ENCODE results near the gene KBTBD12.
"Not testable (repeated sequence)": the region's sequence is repeated elsewhere in the genome, so short reads cannot be mapped to it uniquely, and the experiment has no call there.

Gene KBTBD12

GRCh38 chr3:127909646-127910045 lies 5.4 kb upstream of the KBTBD12 start:
- H3K27me3 ChIP-seq (ENCODE audit: insufficient read depth, low read depth) = no peaks in the 10 kb centered on the region
- H4K20me1 ChIP-seq (ENCODE audit: insufficient read depth) = no peaks in the 10 kb centered on the region
- H2AFZ ChIP-seq (ENCODE audit: low read depth) = no peak overlapping the region
- H3K4me1 ChIP-seq (ENCODE audit: low read depth, poor library complexity, severe bottlenecking) = no peaks in the 10 kb centered on the region
- no peak overlapping the region for H3K4me2 ChIP-seq
- no peaks in the 10 kb centered on the region for H3K79me2 ChIP-seq (ENCODE audit: insufficient read depth, low read depth)
- H3K27ac ChIP-seq = no peak overlapping the region
- H3K9ac ChIP-seq = no peak overlapping the region
- H3K4me3 ChIP-seq (IDR thresholded peaks at IDR 0.05; ENCODE audit: insufficient read depth, low read depth, low read length) = no peak overlapping the region
- TF ChIP-seq, protein P1, sequence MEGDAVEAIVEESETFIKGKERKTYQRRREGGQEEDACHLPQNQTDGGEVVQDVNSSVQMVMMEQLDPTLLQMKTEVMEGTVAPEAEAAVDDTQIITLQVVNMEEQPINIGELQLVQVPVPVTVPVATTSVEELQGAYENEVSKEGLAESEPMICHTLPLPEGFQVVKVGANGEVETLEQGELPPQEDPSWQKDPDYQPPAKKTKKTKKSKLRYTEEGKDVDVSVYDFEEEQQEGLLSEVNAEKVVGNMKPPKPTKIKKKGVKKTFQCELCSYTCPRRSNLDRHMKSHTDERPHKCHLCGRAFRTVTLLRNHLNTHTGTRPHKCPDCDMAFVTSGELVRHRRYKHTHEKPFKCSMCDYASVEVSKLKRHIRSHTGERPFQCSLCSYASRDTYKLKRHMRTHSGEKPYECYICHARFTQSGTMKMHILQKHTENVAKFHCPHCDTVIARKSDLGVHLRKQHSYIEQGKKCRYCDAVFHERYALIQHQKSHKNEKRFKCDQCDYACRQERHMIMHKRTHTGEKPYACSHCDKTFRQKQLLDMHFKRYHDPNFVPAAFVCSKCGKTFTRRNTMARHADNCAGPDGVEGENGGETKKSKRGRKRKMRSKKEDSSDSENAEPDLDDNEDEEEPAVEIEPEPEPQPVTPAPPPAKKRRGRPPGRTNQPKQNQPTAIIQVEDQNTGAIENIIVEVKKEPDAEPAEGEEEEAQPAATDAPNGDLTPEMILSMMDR (conservative IDR thresholded peaks at IDR 0.05; ENCODE audit: low read depth, low read length) = no peak
- H3K36me3 ChIP-seq (ENCODE audit: insufficient read depth) = no peaks in the 10 kb centered on the region

- H3K79me2 ChIP-seq (ENCODE audit: insufficient read depth, low read depth) = no peaks in the 10 kb centered on the region
- H2AFZ ChIP-seq (ENCODE audit: low read depth) = no peak overlapping the region
- H3K4me3 ChIP-seq (IDR thresholded peaks at IDR 0.05; ENCODE audit: insufficient read depth, low read depth, low read length) = no peak overlapping the region
- H4K20me1 ChIP-seq (ENCODE audit: insufficient read depth) = no peaks in the 10 kb centered on the region
- H3K36me3 ChIP-seq (ENCODE audit: insufficient read depth) = no peaks in the 10 kb centered on the region
- H3K27me3 ChIP-seq (ENCODE audit: insufficient read depth, low read depth) = no peaks in the 10 kb centered on the region
- no peak overlapping the region for H3K27ac ChIP-seq
- H3K4me1 ChIP-seq (ENCODE audit: low read depth, poor library complexity, severe bottlenecking) = no peaks in the 10 kb centered on the region
- TF ChIP-seq, protein P1 (conservative IDR thresholded peaks at IDR 0.05; ENCODE audit: low read depth, low read length) = no peak
- H3K4me2 ChIP-seq = no peak overlapping the region
- no peak overlapping the region for H3K9ac ChIP-seq
These were observed 3.6 kb upstream of the KBTBD12 start for GRCh38 chr3:127911421-127911931.

GRCh38 chr3:127913841-127914240 lies 1.2 kb upstream of the KBTBD12 start:
- H3K79me2 ChIP-seq (ENCODE audit: insufficient read depth, low read depth); H3K36me3 ChIP-seq (ENCODE audit: insufficient read depth); H3K27me3 ChIP-seq (ENCODE audit: insufficient read depth, low read depth); H3K9ac ChIP-seq; H3K4me1 ChIP-seq (ENCODE audit: low read depth, poor library complexity, severe bottlenecking); H3K27ac ChIP-seq; H4K20me1 ChIP-seq (ENCODE audit: insufficient read depth); H3K4me3 ChIP-seq (IDR thresholded peaks at IDR 0.05; ENCODE audit: insufficient read depth, low read depth, low read length); H3K4me2 ChIP-seq; H2AFZ ChIP-seq (ENCODE audit: low read depth): not testable (repeated sequence)

GRCh38 chr3:127914584-127914983 lies 448 bp upstream of the KBTBD12 start:
- Histone ChIP-seq H3K4me2 (no peak overlapping the region), H3K27ac (no peak overlapping the region), H3K4me1 (ENCODE audit: low read depth, poor library complexity, severe bottlenecking) (no peaks in the 10 kb centered on the region), H3K4me3 (IDR thresholded peaks at IDR 0.05; ENCODE audit: insufficient read depth, low read depth, low read length) (no peak overlapping the region), H3K36me3 (ENCODE audit: insufficient read depth) (no peaks in the 10 kb centered on the region), H3K79me2 (ENCODE audit: insufficient read depth, low read depth) (no peaks in the 10 kb centered on the region), H3K27me3 (ENCODE audit: insufficient read depth, low read depth) (no peaks in the 10 kb centered on the region), H4K20me1 (ENCODE audit: insufficient read depth) (no peaks in the 10 kb centered on the region), H2AFZ (ENCODE audit: low read depth) (no peak overlapping the region), H3K9ac (no peak overlapping the region)
- TF ChIP-seq, protein P1 (conservative IDR thresholded peaks at IDR 0.05; ENCODE audit: low read depth, low read length) = no peak

DNA sequence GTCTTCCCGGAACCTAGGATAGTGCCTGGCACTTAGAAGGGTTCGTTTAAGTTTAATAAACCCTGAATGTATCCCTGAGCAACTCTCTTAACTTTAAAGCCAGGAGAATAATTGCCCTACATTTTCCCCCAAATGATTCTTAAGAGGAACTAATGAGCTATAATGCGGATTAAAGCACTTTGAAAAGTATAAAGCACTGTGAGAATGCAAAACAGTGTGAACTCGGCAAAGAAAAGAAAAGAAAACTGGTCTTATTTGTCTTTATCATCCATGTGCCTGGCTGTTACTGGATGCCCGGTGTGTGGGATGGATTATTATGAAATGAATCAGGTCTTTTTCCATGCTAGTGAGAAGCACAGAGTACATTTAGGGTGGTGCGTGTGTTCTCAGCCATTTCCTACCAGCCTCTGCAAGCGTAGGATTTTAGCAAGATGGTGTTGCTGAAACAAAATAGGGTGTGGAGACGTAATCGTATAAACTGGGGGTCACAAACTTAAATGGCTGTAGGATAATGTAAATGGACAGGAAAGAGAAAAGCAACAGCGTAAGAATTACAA lies 983 bp downstream of the KBTBD12 start:
- Histone ChIP-seq H3K4me1 (ENCODE audit: low read depth, poor library complexity, severe bottlenecking) (no peaks in the 10 kb centered on the region), H3K79me2 (ENCODE audit: insufficient read depth, low read depth) (no peaks in the 10 kb centered on the region), H4K20me1 (ENCODE audit: insufficient read depth) (no peaks in the 10 kb centered on the region), H3K27ac (no peak overlapping the region), H3K27me3 (ENCODE audit: insufficient read depth, low read depth) (no peaks in the 10 kb centered on the region), H3K4me2 (no peak overlapping the region), H3K4me3 (IDR thresholded peaks at IDR 0.05; ENCODE audit: insufficient read depth, low read depth, low read length) (no peak overlapping the region), H2AFZ (ENCODE audit: low read depth) (no peak overlapping the region), H3K36me3 (ENCODE audit: insufficient read depth) (no peaks in the 10 kb centered on the region), H3K9ac (no peak overlapping the region)
- TF ChIP-seq, protein P1 (conservative IDR thresholded peaks at IDR 0.05; ENCODE audit: low read depth, low read length) = no peak
